K562 (cell line): ENCODE data around the gene TSEN34. TPM values are rescaled to one million over a fixed set of nuclear protein-coding genes. Genes with fewer than 3 reads are reported as not detected.

Experiments
- CHD7 ChIP-seq: fragments of 200-600 bp; sonication (generic); IDR thresholded peaks from one replicate; pipeline ENCODE4 v1.6.1; 2012; ENCODE audit warnings: mild to moderate bottlenecking, low read depth, low read length, inconsistent platforms
- DPF2 ChIP-seq: fragments of 450-650 bp; IDR thresholded peaks from 2 replicates; pipeline ENCODE4 v1.6.1; 2016
- FOS ChIP-seq: IDR thresholded peaks from 3 replicates; pipeline ENCODE4 v1.6.1; 2011; ENCODE audit not compliant: insufficient read length; ENCODE audit errors: extremely low read depth
- HMGXB4 ChIP-seq: sonication (generic); formaldehyde crosslinking; IDR thresholded peaks from 2 replicates; pipeline ENCODE4 v1.8.1; 2023; ENCODE audit warnings: mild to moderate bottlenecking, missing genetic modification reagents
- HOMEZ ChIP-seq: fragments of 250-450 bp; sonication (Bioruptor Pico); IDR thresholded peaks from 2 replicates; pipeline ENCODE4 v1.4.0; 2020; ENCODE audit warnings: mild to moderate bottlenecking, moderate library complexity
- PURB ChIP-seq: sonication (generic); formaldehyde crosslinking; IDR thresholded peaks from 2 replicates; pipeline ENCODE4 v1.9.0; 2021; ENCODE audit warnings: low read depth, mild to moderate bottlenecking, missing genetic modification reagents
- ZFPM2 ChIP-seq: fragments of 250-450 bp; sonication (Bioruptor Pico); IDR thresholded peaks from 2 replicates; pipeline ENCODE4 v1.5.1; 2022; ENCODE audit warnings: mild to moderate bottlenecking
- polyA plus RNA-seq, 8 experiments: library from polyadenylated mRNA; depleted of rRNA in 4 of 8; stranded (reverse) in 5 of 8; unstranded in 3 of 8; fragments of >200 nt; fragmentation: Nextera tagmentation in 2 of 8; fragmentation: Illumina TruSeq in 1 of 8; extraction: Ambion mirVana in 2 of 8; extraction: Trizol in 1 of 8; gene quantifications; 2 replicates each; pipeline versions ENCODE4 v1.2.1 to v1.2.3, GENCODE V29; 2011 to 2014; ENCODE audit warnings: inconsistent platforms in 1 of 8, missing spikeins in 1 of 8
- total RNA-seq, 7 experiments: library from RNA; depleted of rRNA in 6 of 7; stranded (reverse); fragments of >200 nt in 6 of 7; fragmentation: Illumina TruSeq in 2 of 7; extraction: Trizol in 2 of 7; gene quantifications; 2 replicates each; pipeline versions ENCODE4 v1.2.1 to v1.2.3, GENCODE V29; 2011 to 2021; ENCODE audit warnings: low replicate concordance in 1 of 7
- TF ChIP-seq, protein P1 (sequence below): fragments of 450-650 bp; conservative IDR thresholded peaks from 2 replicates; pipeline ENCODE4 v1.6.1; 2016; ENCODE audit warnings: missing genetic modification characterization, low read depth, mild to moderate bottlenecking, missing compliant biosample characterization, moderate library complexity
- TF ChIP-seq, protein P2 (sequence below): sonication (generic); IDR thresholded peaks from 2 replicates; pipeline ENCODE4 v1.6.1; 2016

TSEN34 gene
- total and polyA plus RNA-seq, 9 of the 15 experiments (the other 6 are each of a cell fraction or from before 2014, with no cell fraction given) = 3.1 to 57.6 (median 29.5) TPM

GRCh38 chr19:54209811-54210494 is 18.8 kb downstream of the TSEN34 start (continued):
- TF ChIP-seq, protein P1, sequence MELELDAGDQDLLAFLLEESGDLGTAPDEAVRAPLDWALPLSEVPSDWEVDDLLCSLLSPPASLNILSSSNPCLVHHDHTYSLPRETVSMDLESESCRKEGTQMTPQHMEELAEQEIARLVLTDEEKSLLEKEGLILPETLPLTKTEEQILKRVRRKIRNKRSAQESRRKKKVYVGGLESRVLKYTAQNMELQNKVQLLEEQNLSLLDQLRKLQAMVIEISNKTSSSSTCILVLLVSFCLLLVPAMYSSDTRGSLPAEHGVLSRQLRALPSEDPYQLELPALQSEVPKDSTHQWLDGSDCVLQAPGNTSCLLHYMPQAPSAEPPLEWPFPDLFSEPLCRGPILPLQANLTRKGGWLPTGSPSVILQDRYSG (tag) = 0 out of 2 replicates have a peak, but pooled peaks have one; percentile 19
- TF ChIP-seq HMGXB4 (CRISPR knock-in tag) = no peak
- TF ChIP-seq CHD7 = no peak
- peak; percentile 88 for TF ChIP-seq DPF2
- TF ChIP-seq, protein P2, sequence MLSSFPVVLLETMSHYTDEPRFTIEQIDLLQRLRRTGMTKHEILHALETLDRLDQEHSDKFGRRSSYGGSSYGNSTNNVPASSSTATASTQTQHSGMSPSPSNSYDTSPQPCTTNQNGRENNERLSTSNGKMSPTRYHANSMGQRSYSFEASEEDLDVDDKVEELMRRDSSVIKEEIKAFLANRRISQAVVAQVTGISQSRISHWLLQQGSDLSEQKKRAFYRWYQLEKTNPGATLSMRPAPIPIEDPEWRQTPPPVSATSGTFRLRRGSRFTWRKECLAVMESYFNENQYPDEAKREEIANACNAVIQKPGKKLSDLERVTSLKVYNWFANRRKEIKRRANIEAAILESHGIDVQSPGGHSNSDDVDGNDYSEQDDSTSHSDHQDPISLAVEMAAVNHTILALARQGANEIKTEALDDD = peak; percentile 99
- TF ChIP-seq PURB = no peak
- TF ChIP-seq FOS = no peak
- no peak for TF ChIP-seq HOMEZ (CRISPR knock-in tag)
- TF ChIP-seq ZFPM2 (CRISPR knock-in tag) = no peak
